Measurements from ENCODE around the gene SEMA4F.

SEMA4F gene

DNA sequence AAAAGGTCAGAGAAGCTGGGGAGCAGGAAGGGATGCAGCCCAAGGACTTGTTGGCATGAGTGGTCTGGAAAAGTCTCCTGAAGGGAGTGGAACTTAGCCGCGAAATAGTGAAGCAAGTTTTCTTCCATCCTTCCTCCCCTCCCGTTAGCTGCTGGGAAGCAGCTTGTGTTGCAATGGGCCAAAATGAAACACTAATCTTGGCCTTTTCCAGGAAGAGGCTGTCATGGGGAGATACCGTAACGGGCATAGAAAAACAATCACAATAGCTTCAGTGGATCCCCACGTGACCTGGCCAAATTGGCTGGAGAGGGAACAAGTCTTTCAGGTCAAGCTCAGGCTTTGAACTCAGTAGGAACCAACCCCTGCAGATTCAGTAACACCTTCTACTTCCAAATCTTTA, 49.3 kb downstream of the SEMA4F start:
- no peak for DNase-seq (ENCODE audit: low read depth)
- TF ChIP-seq, protein P1, sequence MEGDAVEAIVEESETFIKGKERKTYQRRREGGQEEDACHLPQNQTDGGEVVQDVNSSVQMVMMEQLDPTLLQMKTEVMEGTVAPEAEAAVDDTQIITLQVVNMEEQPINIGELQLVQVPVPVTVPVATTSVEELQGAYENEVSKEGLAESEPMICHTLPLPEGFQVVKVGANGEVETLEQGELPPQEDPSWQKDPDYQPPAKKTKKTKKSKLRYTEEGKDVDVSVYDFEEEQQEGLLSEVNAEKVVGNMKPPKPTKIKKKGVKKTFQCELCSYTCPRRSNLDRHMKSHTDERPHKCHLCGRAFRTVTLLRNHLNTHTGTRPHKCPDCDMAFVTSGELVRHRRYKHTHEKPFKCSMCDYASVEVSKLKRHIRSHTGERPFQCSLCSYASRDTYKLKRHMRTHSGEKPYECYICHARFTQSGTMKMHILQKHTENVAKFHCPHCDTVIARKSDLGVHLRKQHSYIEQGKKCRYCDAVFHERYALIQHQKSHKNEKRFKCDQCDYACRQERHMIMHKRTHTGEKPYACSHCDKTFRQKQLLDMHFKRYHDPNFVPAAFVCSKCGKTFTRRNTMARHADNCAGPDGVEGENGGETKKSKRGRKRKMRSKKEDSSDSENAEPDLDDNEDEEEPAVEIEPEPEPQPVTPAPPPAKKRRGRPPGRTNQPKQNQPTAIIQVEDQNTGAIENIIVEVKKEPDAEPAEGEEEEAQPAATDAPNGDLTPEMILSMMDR (IDR thresholded peaks at IDR 0.05; ENCODE audit: insufficient read depth, low read depth, low read length, missing control alignments): no peak
- no peak overlapping the region for H3K4me3 ChIP-seq (ENCODE audit: low read depth, low read length)

DNA sequence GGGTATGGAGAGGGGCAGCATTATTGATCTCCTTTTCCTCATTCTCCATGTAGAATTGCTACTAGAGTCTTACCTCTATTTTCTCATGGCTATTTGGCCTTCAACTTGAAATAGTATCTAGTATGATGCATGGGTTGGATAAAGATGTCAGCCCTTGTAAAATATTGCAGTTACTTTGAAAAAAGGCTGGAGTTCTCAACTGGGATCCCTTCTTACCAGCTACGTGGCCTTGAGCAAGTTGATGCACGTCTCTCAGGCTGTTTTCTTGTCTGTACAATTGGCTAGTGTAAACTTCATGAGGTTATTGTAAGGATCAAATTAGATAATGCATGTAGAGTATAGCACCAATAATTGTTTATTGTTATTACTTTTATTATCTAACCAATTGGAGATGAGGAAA, 50.2 kb downstream of the SEMA4F start:
- TF ChIP-seq, protein P1 (IDR thresholded peaks at IDR 0.05; ENCODE audit: insufficient read depth, low read depth, low read length, missing control alignments): no peak
- H3K4me3 ChIP-seq (ENCODE audit: low read depth, low read length): no peak overlapping the region
- DNase-seq (ENCODE audit: low read depth): no peak

DNA sequence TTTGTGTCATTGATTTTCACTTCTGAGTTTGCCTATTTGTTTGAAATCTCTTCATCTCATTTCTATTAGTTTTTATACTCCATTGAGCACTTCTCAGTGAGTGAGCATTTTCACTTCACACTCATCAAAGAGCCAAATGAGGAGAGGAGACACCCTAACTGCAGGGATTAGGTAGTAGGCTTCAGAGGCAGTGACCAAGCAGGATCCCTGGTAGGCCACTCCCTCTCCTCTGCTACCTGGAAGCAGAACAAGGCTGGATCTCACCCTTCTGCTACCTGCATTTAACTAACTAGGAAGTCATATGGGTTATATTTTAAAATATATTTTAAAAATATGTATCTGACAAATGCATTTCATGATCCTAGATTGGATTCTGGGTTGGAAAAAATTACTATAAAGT, 52.7 kb downstream of the SEMA4F start:
- TF ChIP-seq, protein P1 (IDR thresholded peaks at IDR 0.05; ENCODE audit: insufficient read depth, low read depth, low read length, missing control alignments): no peak
- no peak overlapping the region for H3K4me3 ChIP-seq (ENCODE audit: low read depth, low read length)
- no peak for DNase-seq (ENCODE audit: low read depth)

DNA sequence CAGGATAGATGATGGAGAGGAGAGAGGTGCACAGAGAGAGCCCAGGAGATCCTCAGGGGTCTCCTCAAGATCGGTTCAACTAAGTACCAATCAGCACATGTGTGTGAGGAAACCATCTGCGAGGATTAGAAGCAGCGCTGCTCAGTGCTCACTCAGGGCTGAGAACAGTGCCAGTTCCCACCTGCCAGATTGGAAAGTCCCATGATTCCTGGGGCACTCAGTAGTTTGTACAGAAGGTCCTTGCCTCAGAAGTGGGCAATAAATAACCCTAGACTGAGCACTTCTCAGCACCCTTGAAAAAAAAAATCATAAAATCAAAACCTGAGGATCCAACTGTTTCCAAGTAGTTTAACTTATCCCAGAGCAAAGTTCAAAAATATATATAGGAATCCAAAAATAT, 53.8 kb downstream of the SEMA4F start:
- TF ChIP-seq, protein P1 (IDR thresholded peaks at IDR 0.05; ENCODE audit: insufficient read depth, low read depth, low read length, missing control alignments): no peak
- DNase-seq (ENCODE audit: low read depth): no peak
- H3K4me3 ChIP-seq (ENCODE audit: low read depth, low read length): no peak overlapping the region

DNA sequence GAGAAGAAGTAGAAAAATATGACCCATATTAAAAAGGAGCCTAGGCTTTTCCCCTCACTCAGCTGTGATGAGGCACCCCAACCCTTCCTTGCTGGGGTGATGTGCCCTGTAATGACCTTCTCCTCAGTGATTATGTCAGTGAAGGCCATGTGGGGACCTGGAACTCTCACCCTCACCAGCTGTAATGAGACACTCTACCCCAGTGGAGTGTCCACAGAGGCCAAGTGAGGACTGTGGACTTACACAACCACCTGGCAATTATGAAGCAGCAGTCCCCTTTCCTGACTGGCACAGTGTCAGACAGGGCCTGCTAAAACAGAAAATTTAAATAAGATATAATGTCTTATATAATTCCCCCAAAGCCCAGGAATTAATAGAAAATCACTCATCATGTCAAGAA, 54.2 kb downstream of the SEMA4F start:
- no peak overlapping the region for H3K4me3 ChIP-seq (ENCODE audit: low read depth, low read length)
- no peak for DNase-seq (ENCODE audit: low read depth)
- TF ChIP-seq, protein P1 (IDR thresholded peaks at IDR 0.05; ENCODE audit: insufficient read depth, low read depth, low read length, missing control alignments): no peak

DNA sequence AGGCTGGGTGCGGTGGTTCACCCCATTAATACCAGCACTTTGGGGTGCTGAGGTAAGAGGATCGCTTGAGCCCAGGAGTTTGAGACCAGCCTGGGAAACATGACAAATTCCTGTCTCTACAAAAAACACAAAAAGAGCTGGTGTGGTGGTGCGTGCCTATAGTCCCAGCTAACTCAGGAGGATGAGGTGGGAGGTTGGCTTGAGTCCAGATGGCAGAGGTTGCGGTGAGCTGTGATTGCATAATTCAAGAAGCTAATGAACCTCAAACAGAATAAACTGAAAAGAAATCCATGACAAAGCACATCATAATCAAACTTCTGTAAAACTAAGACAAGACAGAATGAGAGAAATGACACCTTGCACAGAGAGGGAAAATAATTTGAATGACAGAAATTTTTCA, 54.8 kb downstream of the SEMA4F start:
- TF ChIP-seq, protein P1 (IDR thresholded peaks at IDR 0.05; ENCODE audit: insufficient read depth, low read depth, low read length, missing control alignments): no peak

DNA sequence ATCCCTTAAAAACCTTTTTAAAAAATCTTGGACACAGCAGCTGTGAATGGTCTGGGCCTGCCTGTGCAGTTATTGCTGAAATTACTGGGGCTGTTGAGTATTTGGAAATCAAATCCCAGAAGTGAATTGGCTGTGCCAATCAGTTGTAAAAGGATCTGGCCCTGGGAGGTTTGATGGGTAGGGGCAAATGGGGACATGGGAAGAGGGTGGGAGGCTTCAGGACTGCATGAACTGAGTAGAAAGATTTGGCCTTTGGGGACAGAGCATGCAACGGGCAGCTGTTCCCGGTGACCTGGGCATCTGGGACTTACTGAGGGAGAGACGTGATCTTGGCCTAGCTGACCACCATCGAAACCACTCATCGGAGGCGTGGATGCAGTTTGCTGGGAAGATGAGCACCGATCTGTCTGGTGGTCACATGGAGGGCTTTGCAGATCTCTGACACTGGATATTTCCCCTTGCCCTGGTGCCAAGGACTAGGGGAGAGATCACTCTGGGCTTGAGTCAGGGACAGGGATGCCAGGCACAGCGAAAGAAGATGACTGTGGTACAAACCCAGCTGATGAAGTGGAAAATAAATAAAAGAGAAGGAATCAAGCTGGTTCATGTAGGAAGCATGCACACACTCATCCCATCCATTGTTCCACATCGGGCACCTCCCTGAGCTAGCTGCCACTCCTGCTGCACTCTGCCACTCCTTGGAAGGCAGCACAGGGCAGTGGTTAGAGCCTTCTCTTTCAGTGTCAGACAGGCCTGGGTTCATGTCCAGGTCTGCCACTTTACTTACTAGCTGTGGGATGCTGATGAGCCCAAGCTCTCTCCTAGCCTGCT, 58.4 kb downstream of the SEMA4F start:
- TF ChIP-seq, protein P1 (IDR thresholded peaks at IDR 0.05; ENCODE audit: insufficient read depth, low read depth, low read length, missing control alignments): no peak
- H3K4me3 ChIP-seq (ENCODE audit: low read depth, low read length): no peak overlapping the region
- DNase-seq (ENCODE audit: low read depth): no peak

More for the DNA sequence above, 54.8 kb downstream of the SEMA4F start:
- DNase-seq (ENCODE audit: low read depth): no peak
- no peak overlapping the region for H3K4me3 ChIP-seq (ENCODE audit: low read depth, low read length)

Data from GM12865 (cell line).